GM21515 (cell line): ENCODE results near the gene METTL18.

ENCODE experiments used
- ATAC-seq: cut with Tn5 transposase; IDR thresholded peaks from one replicate; pipeline ENCODE4 v1.9.1; 2021; ENCODE audit not compliant: unreplicated experiment

Gene METTL18

DNA sequence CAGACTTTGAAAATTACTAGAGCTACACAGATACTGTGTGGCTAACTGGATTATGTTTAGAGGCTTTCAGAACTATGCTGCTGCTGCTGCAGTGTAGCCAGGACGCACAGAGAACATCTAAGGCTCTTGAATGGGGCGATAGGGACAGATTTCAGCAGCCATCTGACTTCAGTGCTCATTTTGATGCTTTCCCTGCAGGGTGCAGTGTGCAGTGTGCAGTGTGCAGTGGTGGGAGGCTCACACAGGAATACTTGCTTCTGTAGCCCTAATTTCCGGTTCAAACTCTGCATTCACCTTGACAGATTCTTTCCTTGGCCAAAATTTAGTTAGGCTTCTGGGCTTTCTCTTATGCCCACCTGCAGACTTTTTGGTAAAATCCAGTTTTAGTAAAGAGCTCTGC, 7.7 kb downstream of the METTL18 start:
- ATAC-seq = no peak

DNA sequence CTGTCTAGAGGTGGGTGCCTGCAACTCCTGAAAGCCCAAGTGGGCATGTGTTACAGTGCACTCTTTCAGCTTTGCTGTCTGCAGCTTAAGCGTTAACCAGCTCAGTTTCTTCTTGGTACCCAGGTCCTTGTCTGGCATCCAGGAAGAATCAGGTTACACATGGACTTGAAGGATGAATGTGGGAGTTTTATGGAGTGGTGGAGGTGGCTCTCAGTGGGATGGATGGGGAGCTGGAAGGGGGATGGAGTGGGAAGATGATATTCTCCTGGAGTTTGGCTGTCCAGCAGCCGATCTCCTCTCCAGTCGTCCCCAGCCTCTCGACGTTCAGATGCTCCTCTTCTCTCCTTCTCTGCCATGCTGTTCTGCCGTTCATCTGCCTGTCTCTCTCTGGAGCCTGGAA, 9.4 kb downstream of the METTL18 start:
- no peak for ATAC-seq

DNA sequence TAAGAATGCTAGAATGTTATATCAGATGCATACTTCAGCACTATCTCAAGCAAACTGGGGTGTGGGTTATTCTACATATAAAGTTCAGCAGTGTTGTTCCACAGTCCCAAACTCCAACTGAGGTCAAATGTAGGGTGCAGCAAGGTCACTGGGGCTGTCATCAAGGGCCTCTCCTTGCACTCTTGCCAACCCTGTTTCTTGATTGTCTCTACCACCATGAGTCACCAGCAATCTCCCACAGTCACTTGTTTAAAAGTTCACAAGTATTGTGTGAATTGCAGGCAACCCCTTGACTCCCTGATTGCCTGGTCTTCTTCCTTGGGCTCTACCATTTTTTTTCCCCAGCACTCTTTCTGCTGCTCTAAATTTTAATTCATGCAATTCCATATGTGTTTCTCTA, 10.6 kb downstream of the METTL18 start:
- no peak for ATAC-seq

DNA sequence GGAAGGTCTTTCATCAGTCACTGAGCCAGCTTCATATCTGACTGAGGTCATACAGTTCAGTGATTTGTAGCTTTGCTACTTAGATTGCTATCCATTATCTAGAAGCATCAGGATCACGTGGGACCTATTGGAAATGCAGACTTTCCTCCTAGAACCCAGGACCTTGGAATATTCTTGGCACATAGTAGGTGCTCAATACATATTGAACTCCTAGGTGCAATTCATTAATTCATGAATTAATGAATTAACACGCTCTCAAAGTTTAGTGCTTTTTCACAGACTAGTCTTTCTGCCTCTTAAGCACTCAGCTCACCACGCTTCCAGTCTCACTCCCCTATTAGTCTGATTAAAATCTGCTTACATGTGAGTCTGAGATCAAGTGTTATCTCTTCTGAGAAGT, 12.1 kb downstream of the METTL18 start:
- ATAC-seq = no peak

DNA sequence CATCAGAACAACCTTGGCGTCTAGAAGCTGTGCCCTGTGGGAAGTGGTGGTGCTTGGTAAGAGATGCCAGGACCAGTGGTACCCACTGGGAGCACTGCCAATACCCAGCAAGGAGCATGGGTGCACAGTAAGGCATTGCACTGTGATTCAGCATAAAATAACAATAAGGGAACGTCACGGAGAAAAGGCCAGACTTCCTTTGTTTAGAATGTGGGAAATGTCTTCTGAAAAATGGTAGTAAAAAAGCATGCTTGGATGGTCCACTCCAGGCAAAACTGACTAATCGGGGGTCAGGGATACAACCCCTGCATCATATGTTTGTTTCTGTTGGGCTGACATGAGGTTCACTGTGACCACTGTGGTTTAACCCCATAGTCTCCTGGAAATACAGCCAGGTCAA, 14.7 kb downstream of the METTL18 start:
- ATAC-seq = no peak

DNA sequence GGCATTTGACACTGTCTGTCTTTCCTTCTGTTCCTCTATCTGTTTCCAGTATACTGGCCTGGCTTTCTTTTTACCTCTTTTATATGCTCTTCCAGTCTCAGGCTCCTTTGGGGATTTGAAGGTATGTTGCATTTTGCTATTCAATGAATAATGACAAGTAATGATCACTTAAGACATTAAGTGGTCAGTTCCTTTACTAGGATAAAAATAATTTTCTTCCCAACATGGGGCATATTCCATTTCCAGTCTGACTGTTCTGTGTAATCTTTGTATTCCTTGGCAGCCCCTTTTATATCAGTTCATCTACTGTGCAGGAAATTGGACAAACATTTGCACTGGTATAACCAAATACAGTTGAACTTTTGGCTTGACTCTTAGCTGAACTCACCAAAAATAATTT, 15.6 kb downstream of the METTL18 start:
- no peak for ATAC-seq

DNA sequence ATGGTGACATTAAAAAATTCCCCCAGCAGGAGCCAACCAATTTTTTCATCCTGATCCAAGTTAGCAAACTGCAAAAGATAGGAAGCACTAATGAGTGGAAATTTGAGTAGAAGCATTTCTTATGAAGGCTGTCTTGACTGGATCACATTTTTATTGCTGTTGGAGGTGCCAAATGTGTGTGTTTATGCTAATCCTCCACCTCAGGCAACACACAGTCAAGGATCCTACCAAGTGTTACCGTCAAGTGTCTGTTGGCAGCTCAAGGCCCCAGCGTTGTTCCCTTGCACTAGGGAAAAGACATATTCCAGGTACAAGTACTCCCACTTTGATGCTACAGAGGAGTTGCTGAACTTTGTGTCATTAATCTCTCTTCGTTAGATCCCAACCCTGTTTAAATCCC, 18.3 kb downstream of the METTL18 start:
- no peak for ATAC-seq

DNA sequence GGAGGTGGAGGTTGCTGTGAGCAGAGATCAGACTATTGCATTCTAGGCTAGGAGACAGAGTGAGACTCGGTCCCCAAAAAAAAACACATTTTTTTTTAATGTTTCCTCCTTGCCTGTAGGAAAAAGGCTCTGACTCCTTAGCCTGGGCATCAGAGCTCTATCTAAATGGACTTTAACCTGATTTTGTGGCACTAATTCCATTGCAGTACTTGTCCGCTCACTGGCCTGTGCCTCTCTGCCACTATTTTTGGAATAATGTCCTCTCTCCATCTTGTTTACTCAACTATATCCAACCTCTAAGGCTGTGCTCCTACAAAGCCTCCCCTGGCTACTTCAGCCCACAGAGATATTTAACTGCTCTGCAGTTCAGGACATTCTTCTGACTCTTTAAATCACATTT, 26.5 kb downstream of the METTL18 start:
- no peak for ATAC-seq

DNA sequence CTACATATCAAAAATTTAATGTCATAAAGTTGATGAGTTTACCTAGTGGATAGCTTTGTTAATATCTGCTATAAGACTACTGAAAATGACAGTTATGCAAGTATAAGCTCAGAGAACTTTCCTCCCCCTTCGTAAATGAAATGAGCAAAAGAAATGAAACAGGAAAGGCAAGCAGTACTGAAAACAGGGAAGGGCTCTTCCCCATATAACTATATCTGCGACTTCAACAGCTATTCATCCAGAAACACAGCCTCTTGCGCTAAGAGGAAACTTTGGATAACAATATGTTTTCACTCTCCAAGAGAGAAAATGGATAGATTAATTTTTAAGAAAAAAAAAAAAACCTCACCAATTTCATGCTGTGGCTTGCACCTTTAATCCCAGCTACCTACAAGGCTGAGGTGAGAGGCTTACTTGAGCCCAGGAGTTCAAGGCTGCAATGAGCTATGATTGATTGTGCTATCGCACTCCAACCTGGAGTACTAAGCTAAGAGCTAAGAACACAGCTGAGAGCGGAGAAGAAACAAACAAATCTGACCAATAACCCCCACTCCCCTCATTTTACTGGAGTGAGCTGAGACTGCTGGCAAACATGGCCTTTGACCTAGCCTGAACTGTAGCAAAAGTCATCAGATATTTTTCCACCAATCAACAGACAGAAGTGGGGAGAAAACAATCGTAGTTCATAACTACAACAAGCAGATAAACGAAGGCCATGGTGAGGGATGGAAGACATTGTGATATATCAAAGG, 29.0 kb downstream of the METTL18 start:
- no peak for ATAC-seq

DNA sequence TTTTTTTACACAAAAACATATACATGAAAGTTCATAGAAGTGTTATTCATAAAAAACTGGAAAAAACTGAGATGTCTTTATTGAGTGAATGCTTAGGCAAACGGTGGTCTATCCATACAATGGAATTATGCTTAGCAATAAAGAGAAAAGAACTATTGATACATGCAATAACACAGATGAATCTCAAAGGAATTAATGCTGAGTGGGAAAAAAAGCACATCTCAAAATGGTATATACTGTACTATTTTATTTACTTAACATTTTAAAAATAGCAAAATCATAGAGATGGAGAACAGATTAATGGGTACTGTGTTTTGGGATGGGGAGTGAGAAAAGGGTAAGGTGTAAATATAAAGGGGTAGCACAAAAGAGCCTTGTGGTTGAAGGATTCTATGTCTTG, 29.8 kb downstream of the METTL18 start:
- no peak for ATAC-seq

DNA sequence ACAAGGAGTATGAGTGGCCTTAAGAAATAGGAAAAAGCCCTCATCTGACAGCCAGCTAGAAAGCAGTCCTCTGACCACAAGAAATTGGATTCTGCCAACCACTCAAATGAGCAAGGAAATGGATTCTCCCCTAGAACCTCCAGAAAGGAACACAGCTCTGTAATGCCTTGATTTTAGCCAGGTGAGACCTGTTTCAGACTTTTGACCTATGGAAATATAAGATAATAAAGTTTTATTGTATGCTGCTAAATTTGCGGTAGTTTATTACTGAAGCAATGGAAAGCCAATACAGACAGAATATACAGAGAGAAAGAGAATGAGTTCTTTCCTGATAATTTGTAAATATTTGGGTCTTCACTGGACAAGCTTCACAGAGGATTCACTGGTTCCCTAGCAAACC, 32.0 kb downstream of the METTL18 start:
- ATAC-seq = no peak

DNA sequence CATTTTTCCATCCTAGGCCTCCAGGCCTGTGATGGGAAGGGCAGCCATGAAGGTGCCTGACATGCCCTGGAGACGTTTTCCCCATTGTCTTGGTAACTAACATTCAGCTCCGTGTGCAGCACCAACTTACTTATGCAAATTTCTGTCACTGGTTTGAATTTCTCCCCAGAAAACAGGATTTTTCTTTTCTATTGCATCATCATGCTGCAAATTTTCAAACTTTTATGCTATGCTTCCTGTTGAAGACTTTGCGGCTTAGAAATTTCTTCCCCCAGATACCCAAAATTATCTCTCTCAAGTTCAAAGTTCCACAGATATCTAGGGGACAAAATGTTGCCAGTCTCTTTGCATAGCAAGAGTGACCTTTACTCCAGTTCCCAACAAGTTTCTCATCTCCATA, 35.7 kb downstream of the METTL18 start:
- ATAC-seq = no peak

DNA sequence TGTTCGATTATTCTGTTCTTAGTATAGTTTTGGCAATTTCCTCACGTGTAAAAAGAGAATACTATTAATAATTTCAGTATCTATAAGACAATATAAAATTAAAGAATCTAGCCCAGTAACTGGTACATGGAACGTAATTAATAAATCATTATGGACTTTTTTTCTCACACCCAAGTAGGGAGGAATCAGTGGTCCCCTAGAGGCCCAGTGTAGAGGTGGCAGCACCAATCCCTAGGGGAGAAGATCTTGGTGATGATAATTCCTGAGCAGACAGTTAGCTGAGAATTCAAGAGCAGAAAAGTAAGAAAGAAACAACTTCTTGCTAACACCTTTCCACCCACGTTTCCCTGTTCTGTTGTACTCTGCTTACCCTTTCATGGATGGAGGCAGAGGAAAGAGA, 41.2 kb downstream of the METTL18 start:
- ATAC-seq = no peak

DNA sequence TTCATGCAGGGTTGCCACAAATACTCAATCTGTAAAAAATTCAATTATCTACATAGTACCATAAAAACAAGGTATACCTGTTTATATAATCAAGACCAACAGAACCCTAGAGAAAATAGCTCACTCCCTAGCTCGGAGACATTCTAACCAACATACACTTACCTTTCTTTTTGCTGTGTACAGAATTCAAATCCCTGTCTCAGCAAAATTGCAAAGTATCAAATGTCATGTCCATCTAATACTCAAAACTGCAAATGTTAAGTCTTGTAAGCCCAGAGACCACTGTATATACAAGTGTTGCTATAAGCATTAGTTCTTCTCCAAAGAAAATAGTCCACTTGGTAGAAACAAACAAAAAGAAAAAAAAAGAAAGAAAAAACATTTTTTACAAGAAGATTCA, 44.7 kb downstream of the METTL18 start:
- ATAC-seq = no peak

DNA sequence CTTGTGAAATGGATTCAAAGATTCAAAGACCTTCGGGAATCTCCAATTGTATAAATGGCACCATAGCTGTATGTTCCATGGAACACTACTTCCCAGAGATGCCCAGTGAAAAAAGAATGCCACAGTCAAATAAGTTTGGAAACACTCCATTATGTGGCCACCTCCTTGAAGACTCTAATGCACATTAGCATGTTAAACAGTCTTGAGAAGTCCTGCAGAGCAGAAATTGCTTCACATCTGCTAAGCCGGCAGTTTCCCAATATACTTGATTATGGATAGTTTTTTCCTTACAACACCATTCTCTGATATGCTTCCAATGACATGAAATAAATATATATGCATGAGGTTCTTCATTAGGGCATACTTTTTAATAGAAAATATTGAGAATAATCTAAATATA, 48.2 kb downstream of the METTL18 start:
- no peak for ATAC-seq

DNA sequence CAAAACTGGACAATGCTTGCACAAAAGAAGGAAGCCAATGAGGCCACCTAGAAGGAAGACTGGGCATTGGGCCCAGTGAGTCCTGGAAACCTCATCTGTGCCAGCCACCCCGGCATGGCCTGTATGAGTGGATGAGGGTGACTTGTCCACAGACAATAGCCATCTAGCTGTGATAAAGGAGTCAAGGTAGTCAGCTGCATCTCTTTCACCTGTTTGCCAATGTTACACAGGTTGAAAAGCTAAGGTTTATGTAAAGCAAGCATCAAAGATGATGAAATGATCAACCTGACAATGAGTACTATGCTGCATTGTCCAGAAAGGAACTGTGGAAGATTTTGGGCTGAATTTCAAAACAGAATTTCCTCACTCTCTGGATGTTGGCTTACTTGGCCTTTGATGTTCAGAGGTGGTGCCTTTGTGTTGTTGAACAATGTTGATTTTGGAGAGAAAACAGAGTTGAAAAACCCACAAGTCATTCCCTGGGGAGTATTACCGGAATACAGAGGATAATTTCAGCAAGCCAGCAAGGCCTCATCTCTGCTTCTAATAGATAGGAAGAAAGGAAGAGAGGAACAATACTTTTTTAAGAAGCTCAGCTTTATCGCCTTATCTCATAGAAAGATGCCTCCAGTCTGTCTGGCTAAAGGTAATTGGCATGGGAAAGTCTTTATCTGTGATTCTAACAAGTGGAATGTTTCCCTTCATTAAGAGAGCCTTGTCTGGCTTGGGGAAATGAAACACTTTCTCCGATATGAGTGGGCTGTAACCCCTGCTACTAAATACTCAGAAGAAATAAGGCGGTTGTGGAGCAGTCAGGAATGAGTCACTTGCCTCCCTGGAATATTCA, 49.5 kb downstream of the METTL18 start:
- no peak for ATAC-seq
